WTC11 (cell line): ENCODE measurements around the gene WDFY4. TPM values are rescaled to one million over a fixed set of nuclear protein-coding genes. Genes with fewer than 3 reads are reported as not detected.

Source experiments
- ATAC-seq: fragments of 200-7000 bp; cut with Tn5 transposase; 2 replicates; pipeline ENCODE4 v1.10.0; 2021; ENCODE audit warnings: mild to moderate bottlenecking, moderate library complexity
- CTCF ChIA-PET: fragments of 300-600 bp; sonication (Branson Sonifier 250); formaldehyde crosslinking; loops from one replicate; lab custom pipeline; 2021; ENCODE audit warnings: antibody characterized with exemption; lab: Charles Lee
- POLR2A ChIA-PET: fragments of 350-600 bp; sonication (Branson Sonifier 250); formaldehyde crosslinking; loops from one replicate; lab custom pipeline; 2021; ENCODE audit warnings: antibody characterized with exemption; lab: Charles Lee
- DNase-seq: peaks from one replicate; pipeline ENCODE4 v3.0.0; 2021; ENCODE audit warnings: low spot score
- H3K27ac Mint-ChIP-seq: 2 replicates; pipeline ENCODE4 v1.8.0; 2021; ENCODE audit warnings: mixed read lengths
- H3K27me3 Mint-ChIP-seq: 2 replicates; pipeline ENCODE4 v1.8.0; 2021; ENCODE audit warnings: low read depth, mild to moderate bottlenecking, moderate library complexity, mixed read lengths
- H3K36me3 Mint-ChIP-seq: 2 replicates; pipeline ENCODE4 v1.8.0; 2021; ENCODE audit warnings: mixed read lengths
- H3K4me1 Mint-ChIP-seq: 2 replicates; pipeline ENCODE4 v1.8.0; 2022; ENCODE audit warnings: mixed read lengths
- H3K4me3 Mint-ChIP-seq: 2 replicates; pipeline ENCODE4 v1.8.0; 2021; ENCODE audit warnings: mild to moderate bottlenecking, moderate library complexity, mixed read lengths
- H3K9me3 Mint-ChIP-seq: 2 replicates; pipeline ENCODE4 v1.8.0; 2021; ENCODE audit warnings: mixed read lengths
- AFF4 ChIP-seq: sonication (generic); formaldehyde crosslinking; IDR thresholded peaks from 2 replicates; pipeline ENCODE4 v1.8.1; 2023; ENCODE audit warnings: mild to moderate bottlenecking, missing genetic modification reagents, borderline replicate concordance
- ATF3 ChIP-seq: sonication (generic); formaldehyde crosslinking; conservative IDR thresholded peaks from 2 replicates; pipeline ENCODE4 v1.8.1; 2022; ENCODE audit warnings: mild to moderate bottlenecking, missing genetic modification reagents
- CBFB ChIP-seq: sonication (generic); formaldehyde crosslinking; IDR thresholded peaks from 2 replicates; pipeline ENCODE4 v1.8.1; 2022; ENCODE audit warnings: mild to moderate bottlenecking, low read depth, missing genetic modification reagents
- E2F1 ChIP-seq: sonication (generic); formaldehyde crosslinking; IDR thresholded peaks from 2 replicates; pipeline ENCODE4 v1.8.0; 2022; ENCODE audit warnings: mild to moderate bottlenecking, missing genetic modification reagents
- EMX1 ChIP-seq: fragments of 250-450 bp; sonication (Bioruptor Pico); IDR thresholded peaks from 2 replicates; pipeline ENCODE4 v1.8.0; 2021; ENCODE audit warnings: mild to moderate bottlenecking
- FOXP4 ChIP-seq: sonication (generic); formaldehyde crosslinking; IDR thresholded peaks from 2 replicates; pipeline ENCODE4 v1.8.0; 2022; ENCODE audit warnings: mild to moderate bottlenecking, missing genetic modification reagents
- GABPB1 ChIP-seq: sonication (generic); formaldehyde crosslinking; IDR thresholded peaks from 2 replicates; pipeline ENCODE4 v1.8.1; 2023; ENCODE audit warnings: mild to moderate bottlenecking, missing genetic modification reagents
- GTF2I ChIP-seq: fragments of 250-450 bp; sonication (Bioruptor Pico); conservative IDR thresholded peaks from 2 replicates; pipeline ENCODE4 v1.4.0; 2021; ENCODE audit warnings: mild to moderate bottlenecking
- HMGA2 ChIP-seq: fragments of 250-450 bp; sonication (Bioruptor Pico); IDR thresholded peaks from 2 replicates; pipeline ENCODE4 v1.4.0; 2021; ENCODE audit warnings: mild to moderate bottlenecking, moderate library complexity
- JUN ChIP-seq: sonication (generic); formaldehyde crosslinking; IDR thresholded peaks from 2 replicates; pipeline ENCODE4 v1.8.0; 2023; ENCODE audit warnings: mild to moderate bottlenecking, missing genetic modification reagents
- KAT7 ChIP-seq: sonication (generic); formaldehyde crosslinking; IDR thresholded peaks from 2 replicates; pipeline ENCODE4 v1.8.1; 2023; ENCODE audit warnings: missing genetic modification reagents, mild to moderate bottlenecking, borderline replicate concordance
- MXD4 ChIP-seq: fragments of 250-450 bp; sonication (Bioruptor Pico); IDR thresholded peaks from 2 replicates; pipeline ENCODE4 v1.8.0; 2021; ENCODE audit warnings: mild to moderate bottlenecking, moderate library complexity, borderline replicate concordance
- RELA ChIP-seq: sonication (generic); formaldehyde crosslinking; IDR thresholded peaks from 2 replicates; pipeline ENCODE4 v1.8.1; 2022; ENCODE audit warnings: missing genetic modification reagents, mild to moderate bottlenecking, borderline replicate concordance
- TP53 ChIP-seq: sonication (generic); formaldehyde crosslinking; IDR thresholded peaks from 2 replicates; pipeline ENCODE4 v1.8.1; 2023; ENCODE audit warnings: mild to moderate bottlenecking, missing genetic modification reagents
- ZNF263 ChIP-seq: sonication (generic); formaldehyde crosslinking; IDR thresholded peaks from 2 replicates; pipeline ENCODE4 v1.8.1; 2022; ENCODE audit warnings: low read depth, mild to moderate bottlenecking, moderate library complexity, missing genetic modification reagents
- ZNF423 ChIP-seq: fragments of 250-450 bp; sonication (Bioruptor Pico); IDR thresholded peaks from 2 replicates; pipeline ENCODE4 v2.1.2; 2022; ENCODE audit warnings: mild to moderate bottlenecking, moderate library complexity
- ZNF425 ChIP-seq: fragments of 250-450 bp; sonication (Bioruptor Pico); conservative IDR thresholded peaks from 2 replicates; pipeline ENCODE4 v1.9.0; 2021; ENCODE audit warnings: mild to moderate bottlenecking
- total RNA-seq: library from RNA; stranded (reverse); gene quantifications from 3 replicates; pipeline ENCODE4 v1.2.3, GENCODE V29; 2021
- TF ChIP-seq, protein P1 (sequence below): fragments of 250-450 bp; sonication (Bioruptor Pico); IDR thresholded peaks from 2 replicates; pipeline ENCODE4 v2.1.2; 2022; ENCODE audit warnings: mild to moderate bottlenecking, moderate library complexity
- TF ChIP-seq, protein P2 (sequence below): fragments of 250-450 bp; sonication (Bioruptor Pico); IDR thresholded peaks from 2 replicates; pipeline ENCODE4 v1.9.0; 2021; ENCODE audit warnings: mild to moderate bottlenecking, borderline replicate concordance

The WDFY4 gene
- total RNA-seq, 1 experiment from 2014 or later = 0.13 TPM

GRCh38 chr10:48751730-48752129, 67.1 kb downstream of the WDFY4 start:
- H3K4me1 Mint-ChIP-seq = peaks cover 6% of the 10 kb centered on the region
- DNase-seq = no peak
- no peak overlapping the region for H3K4me3 Mint-ChIP-seq
- H3K36me3 Mint-ChIP-seq = no peaks in the 10 kb centered on the region
- CTCF ChIA-PET = interaction anchor here (1.2 kb wide), 1 partner anchor 95 kb away, joined by 6 read pairs; no protein-coding TSS in a partner anchor
- H3K27me3 Mint-ChIP-seq = no peaks in the 10 kb centered on the region
- no peak overlapping the region for H3K27ac Mint-ChIP-seq
- TF ChIP-seq ZNF263 (CRISPR knock-in tag) = no peak
- TF ChIP-seq RELA = no peak
- TF ChIP-seq GABPB1 (CRISPR knock-in tag) = no peak
- no peak for TF ChIP-seq AFF4
- TF ChIP-seq GTF2I (CRISPR knock-in tag) = no peak
- no peak for TF ChIP-seq HMGA2 (CRISPR knock-in tag)
- TF ChIP-seq E2F1 = no peak
- no peak for TF ChIP-seq ATF3 (CRISPR knock-in tag)
- TF ChIP-seq JUN (CRISPR knock-in tag) = no peak
- TF ChIP-seq FOXP4 (CRISPR knock-in tag) = no peak
- TF ChIP-seq, all 79 proteins: peak for 0
- POLR2A ChIA-PET = no interaction called here
- no peak for ATAC-seq
- H3K9me3 Mint-ChIP-seq = peaks cover 7% of the 10 kb centered on the region; the same call in 1 of the 2 replicates

DNA sequence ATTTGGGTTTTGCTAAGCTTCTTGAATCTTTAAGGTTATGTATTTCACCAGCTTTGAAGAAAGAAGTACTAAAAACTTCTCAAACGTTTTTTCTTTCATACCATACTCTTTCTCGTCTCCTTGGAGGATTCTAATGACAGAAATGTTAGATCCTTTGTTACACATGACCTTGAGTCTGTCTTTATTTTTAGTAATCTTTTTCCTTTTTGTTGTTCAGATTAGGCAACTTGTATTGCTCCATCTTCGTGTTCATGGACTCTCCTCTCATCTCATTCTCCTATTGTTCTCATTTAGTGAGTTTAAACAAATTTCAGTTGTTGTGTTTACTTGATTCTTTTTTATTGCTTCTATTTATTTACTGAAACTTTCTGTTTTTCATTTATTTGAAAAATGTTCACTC, 73.7 kb downstream of the WDFY4 start:
- H3K4me1 Mint-ChIP-seq = peaks cover 6% of the 10 kb centered on the region
- H3K4me3 Mint-ChIP-seq = no peak overlapping the region
- H3K36me3 Mint-ChIP-seq = no peaks in the 10 kb centered on the region
- no peaks in the 10 kb centered on the region for H3K9me3 Mint-ChIP-seq
- TF ChIP-seq ZNF263 (CRISPR knock-in tag) = no peak
- TF ChIP-seq KAT7 = no peak
- TF ChIP-seq, protein P1, sequence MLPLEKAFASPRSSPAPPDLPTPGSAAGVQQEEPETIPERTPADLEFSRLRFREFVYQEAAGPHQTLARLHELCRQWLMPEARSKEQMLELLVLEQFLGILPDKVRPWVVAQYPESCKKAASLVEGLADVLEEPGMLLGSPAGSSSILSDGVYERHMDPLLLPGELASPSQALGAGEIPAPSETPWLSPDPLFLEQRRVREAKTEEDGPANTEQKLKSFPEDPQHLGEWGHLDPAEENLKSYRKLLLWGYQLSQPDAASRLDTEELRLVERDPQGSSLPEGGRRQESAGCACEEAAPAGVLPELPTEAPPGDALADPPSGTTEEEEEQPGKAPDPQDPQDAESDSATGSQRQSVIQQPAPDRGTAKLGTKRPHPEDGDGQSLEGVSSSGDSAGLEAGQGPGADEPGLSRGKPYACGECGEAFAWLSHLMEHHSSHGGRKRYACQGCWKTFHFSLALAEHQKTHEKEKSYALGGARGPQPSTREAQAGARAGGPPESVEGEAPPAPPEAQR = no peak
- TF ChIP-seq GTF2I (CRISPR knock-in tag) = no peak
- TF ChIP-seq ZNF423 (CRISPR knock-in tag) = no peak
- no peak for TF ChIP-seq TP53 (CRISPR knock-in tag)
- TF ChIP-seq ZNF425 (CRISPR knock-in tag) = no peak
- TF ChIP-seq MXD4 = no peak
- TF ChIP-seq RELA = no peak
- TF ChIP-seq CBFB (CRISPR knock-in tag) = no peak
- no peak for TF ChIP-seq EMX1 (CRISPR knock-in tag)
- TF ChIP-seq, protein P2, sequence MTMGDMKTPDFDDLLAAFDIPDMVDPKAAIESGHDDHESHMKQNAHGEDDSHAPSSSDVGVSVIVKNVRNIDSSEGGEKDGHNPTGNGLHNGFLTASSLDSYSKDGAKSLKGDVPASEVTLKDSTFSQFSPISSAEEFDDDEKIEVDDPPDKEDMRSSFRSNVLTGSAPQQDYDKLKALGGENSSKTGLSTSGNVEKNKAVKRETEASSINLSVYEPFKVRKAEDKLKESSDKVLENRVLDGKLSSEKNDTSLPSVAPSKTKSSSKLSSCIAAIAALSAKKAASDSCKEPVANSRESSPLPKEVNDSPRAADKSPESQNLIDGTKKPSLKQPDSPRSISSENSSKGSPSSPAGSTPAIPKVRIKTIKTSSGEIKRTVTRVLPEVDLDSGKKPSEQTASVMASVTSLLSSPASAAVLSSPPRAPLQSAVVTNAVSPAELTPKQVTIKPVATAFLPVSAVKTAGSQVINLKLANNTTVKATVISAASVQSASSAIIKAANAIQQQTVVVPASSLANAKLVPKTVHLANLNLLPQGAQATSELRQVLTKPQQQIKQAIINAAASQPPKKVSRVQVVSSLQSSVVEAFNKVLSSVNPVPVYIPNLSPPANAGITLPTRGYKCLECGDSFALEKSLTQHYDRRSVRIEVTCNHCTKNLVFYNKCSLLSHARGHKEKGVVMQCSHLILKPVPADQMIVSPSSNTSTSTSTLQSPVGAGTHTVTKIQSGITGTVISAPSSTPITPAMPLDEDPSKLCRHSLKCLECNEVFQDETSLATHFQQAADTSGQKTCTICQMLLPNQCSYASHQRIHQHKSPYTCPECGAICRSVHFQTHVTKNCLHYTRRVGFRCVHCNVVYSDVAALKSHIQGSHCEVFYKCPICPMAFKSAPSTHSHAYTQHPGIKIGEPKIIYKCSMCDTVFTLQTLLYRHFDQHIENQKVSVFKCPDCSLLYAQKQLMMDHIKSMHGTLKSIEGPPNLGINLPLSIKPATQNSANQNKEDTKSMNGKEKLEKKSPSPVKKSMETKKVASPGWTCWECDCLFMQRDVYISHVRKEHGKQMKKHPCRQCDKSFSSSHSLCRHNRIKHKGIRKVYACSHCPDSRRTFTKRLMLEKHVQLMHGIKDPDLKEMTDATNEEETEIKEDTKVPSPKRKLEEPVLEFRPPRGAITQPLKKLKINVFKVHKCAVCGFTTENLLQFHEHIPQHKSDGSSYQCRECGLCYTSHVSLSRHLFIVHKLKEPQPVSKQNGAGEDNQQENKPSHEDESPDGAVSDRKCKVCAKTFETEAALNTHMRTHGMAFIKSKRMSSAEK (CRISPR knock-in tag) = no peak
- POLR2A ChIA-PET = no interaction called here
- no peak overlapping the region for H3K27ac Mint-ChIP-seq
- H3K27me3 Mint-ChIP-seq = peaks cover 3% of the 10 kb centered on the region
- DNase-seq = no peak
- CTCF ChIA-PET = interaction anchor here (1.1 kb wide), 1 partner anchor 13 kb away, joined by 4 read pairs; no protein-coding TSS in a partner anchor
- no peak for ATAC-seq
